Superior temporal gyrus (tissue), 1 donor: ENCODE data around the gene MSX2.

Experiments
- DNase-seq: peaks from one replicate; pipeline ENCODE4 v3.0.0-alpha.2; 2016; ENCODE audit errors: extremely low spot score

The MSX2 gene

GRCh38 chr5:174773371-174773770, 49.0 kb downstream of the MSX2 start:
- no peak for DNase-seq

GRCh38 chr5:174775081-174775480, 50.7 kb downstream of the MSX2 start:
- DNase-seq = no peak

DNA sequence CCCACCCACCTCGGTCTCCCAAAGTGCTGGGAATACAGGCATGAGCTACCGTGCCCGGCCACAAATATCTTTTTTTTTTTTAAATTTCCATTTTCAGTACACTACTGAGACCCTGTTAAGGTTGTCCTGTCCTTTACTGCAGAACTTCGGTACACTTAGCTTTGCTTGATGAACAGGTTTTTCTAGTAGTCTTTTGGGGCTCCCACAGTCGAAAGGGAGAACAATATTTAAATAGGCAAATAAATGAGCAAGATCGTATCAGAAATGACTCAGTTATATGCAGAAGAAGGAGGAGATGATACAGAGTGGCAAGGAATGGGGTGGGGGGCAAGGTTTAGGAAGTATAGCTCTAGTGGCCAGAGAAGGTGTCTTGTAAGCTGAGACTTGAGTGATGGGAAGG, 52.7 kb downstream of the MSX2 start:
- no peak for DNase-seq

DNA sequence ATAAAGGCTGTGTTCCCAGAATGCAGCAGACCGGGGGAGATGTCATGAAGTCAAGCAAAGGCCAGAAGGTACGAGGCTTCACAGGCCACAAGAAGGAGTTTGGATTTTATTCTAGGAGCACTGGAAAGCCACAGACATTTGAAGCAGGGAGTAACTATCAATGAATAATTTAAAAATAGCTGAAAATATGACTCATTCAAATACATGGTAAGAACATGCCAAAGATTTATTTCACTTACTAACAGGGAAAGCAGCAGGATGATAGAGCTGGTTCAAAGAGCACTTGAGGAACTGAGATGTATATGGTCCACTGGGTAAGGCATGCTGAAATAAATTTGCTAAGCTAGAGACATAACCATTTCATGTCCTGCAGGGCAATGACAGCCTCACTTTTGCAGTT, 53.2 kb downstream of the MSX2 start:
- DNase-seq = no peak
